GM10847 (cell line): ENCODE results near the gene OR2A1.
"Not testable (repeated sequence)": the region's sequence is repeated elsewhere in the genome, so short reads cannot be mapped to it uniquely, and the experiment has no call there.

ENCODE experiments used
- POLR2A ChIP-seq: IDR thresholded peaks from 2 replicates; pipeline ENCODE4 v1.6.1; 2011; ENCODE audit not compliant: insufficient read length; ENCODE audit errors: extremely low read depth

The OR2A1 gene, protein sequence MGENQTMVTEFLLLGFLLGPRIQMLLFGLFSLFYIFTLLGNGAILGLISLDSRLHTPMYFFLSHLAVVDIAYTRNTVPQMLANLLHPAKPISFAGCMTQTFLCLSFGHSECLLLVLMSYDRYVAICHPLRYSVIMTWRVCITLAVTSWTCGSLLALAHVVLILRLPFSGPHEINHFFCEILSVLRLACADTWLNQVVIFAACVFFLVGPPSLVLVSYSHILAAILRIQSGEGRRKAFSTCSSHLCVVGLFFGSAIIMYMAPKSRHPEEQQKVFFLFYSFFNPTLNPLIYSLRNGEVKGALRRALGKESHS

GRCh38 chr7:144311872-144312469 lies at the start of gene OR2A1:
Gene OR2A1 (plus strand): TSS chr7:144312419. CDS start chr7:144318125, 5,706 bp downstream.
- TF ChIP-seq POLR2A: not testable (repeated sequence)

GRCh38 chr7:144264692-144265091 lies 47.5 kb upstream of the OR2A1 start, which contains the start of gene OR2A7:
Gene OR2A7 (minus strand): TSS chr7:144264792. CDS start chr7:144259628, 5,164 bp downstream.
- not testable (repeated sequence) for TF ChIP-seq POLR2A

DNA sequence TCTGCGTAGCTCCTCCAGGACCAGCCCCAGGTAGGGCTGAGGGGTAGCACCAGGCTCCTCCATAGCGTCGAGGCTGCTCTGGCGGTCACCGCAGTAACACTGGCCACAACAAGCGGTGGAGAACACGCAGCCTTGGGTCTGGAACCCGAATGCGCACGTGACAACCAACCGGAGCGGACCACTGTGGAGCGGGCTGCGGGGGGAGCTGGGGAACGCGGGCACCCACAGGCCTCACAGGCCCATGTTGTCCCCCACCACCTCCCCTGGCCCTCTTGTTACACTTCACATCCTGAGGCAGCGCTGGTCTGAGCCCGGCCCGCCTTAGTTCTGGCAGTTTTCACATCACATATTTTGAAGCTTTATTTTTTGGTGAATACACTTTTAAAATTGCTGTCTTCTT lies 43.0 kb upstream of the OR2A1 start, which contains the start of gene CTAGE8:
CTAGE8 (minus strand) TSS at position 101 of the 400 bp plus-strand sequence; CDS start at position 63, 38 bp downstream.
- TF ChIP-seq POLR2A: not testable (repeated sequence)

DNA sequence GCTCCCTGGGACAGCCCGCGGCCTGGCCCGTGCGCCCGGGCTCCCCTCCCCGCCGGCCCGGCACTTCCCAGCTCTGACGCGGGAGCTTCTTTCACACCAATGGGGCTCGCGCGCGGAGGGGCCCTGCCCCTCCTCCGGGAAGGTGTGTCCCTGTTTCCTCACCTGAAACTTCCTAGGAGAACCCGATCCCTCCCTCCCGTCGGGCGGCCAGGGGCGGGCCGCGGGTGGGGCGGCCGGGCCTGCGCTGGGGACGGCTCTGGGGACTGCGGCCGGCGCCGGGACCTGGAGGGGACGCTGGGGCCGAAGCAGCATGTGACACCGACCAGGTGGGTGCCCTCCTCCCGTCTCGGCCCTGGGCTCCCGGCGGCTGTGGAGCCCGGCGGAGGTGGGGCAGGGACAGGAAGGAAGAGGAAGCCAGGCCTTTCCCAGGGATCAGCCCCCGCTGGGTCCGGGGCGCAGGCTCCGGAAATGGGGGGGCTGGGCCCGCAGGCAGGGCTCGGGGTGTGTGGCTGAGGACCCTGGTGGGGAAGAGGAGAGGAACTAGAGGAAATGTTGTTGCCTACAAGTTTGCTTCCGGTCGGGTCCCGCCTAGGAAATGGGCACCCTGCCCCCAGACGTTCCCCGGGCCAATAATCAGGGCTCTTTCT lies 43.1 kb downstream of the OR2A1 start, which contains the start of gene ARHGEF5:
ARHGEF5 (plus strand) TSS at position 227 of the 647 bp plus-strand sequence. CDS start 7,268 bp downstream, outside the sequence.
- TF ChIP-seq POLR2A: not testable (repeated sequence)
